SU-DHL-6 (cell line): ENCODE results near the gene SLC16A5.

ENCODE experiments used
- EZH2phosphoT487 ChIP-seq: fragments of 200-600 bp; sonication (generic), shearing (Covaris generic); conservative IDR thresholded peaks from 2 replicates; pipeline ENCODE4 v1.6.1; 2018; ENCODE audit warnings: mild to moderate bottlenecking, antibody characterized with exemption, low read length, moderate library complexity, mixed read lengths
- TF ChIP-seq, protein P1 (sequence below): fragments of 200-600 bp; sonication (generic); IDR thresholded peaks from one replicate; pipeline ENCODE4 v1.5.1; 2017; ENCODE audit warnings: antibody characterized with exemption, mild to moderate bottlenecking, low read length, moderate library complexity; ENCODE audit not compliant: insufficient read depth, poor library complexity, severe bottlenecking

DNA sequence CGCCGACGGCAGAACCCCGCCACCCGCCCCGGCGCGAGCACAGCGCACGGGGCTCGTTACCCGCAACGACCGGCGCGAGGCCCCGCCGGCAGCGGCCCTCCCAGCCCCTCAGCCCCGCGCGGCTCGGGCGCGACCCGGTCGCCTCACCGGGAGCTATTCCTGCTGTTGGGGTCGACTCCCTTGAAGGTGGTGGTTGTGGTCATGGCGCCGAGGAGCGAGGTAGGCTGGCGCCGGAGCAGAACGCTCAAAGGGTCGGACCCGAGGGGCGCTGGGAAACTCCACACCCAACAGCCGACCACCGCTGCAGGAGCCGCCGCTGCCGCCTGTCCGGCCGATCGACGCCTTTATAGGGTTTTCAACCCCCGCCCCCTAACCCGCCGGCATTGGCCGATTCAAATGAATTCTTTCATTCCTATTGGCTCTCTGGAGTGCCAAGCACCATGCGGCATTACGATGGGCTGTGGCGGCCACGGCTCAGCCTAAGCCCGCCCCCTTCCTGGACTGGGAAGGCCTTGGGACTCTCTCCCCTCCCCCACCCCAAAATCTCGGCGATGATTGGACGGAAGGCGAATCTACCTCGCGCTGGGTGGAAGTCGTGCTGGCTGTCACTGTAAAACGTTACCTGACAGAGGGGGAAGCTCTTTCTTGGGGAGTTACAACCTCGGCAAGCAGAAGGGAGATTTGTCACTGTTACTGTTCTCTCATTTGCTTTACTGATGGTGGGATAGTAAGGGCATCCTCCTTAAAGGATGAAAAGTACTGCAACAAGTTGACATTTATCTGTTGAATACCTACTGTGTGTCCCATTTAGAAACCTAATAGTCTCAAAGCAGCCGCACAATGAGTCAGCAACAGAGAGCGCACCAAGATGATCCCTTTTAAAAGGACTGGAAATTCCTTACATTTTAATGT is 66.7 kb downstream of the SLC16A5 start, which contains the start of gene JPT1:
- TF ChIP-seq, protein P1, sequence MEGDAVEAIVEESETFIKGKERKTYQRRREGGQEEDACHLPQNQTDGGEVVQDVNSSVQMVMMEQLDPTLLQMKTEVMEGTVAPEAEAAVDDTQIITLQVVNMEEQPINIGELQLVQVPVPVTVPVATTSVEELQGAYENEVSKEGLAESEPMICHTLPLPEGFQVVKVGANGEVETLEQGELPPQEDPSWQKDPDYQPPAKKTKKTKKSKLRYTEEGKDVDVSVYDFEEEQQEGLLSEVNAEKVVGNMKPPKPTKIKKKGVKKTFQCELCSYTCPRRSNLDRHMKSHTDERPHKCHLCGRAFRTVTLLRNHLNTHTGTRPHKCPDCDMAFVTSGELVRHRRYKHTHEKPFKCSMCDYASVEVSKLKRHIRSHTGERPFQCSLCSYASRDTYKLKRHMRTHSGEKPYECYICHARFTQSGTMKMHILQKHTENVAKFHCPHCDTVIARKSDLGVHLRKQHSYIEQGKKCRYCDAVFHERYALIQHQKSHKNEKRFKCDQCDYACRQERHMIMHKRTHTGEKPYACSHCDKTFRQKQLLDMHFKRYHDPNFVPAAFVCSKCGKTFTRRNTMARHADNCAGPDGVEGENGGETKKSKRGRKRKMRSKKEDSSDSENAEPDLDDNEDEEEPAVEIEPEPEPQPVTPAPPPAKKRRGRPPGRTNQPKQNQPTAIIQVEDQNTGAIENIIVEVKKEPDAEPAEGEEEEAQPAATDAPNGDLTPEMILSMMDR, result no peak
- TF ChIP-seq EZH2phosphoT487, result no peak
